Parathyroid adenoma (tissue), 2 donors: ENCODE data around the gene DPF3.

Experiments used
- H2AFZ ChIP-seq: fragments of 300-600 bp; sonication (generic); one replicate; pipeline ENCODE4 v1.7.0; 2017; ENCODE audit warnings: antibody characterized with exemption, mild to moderate bottlenecking
- H3K27ac ChIP-seq: fragments of 300-600 bp; sonication (generic); one replicate; pipeline ENCODE4 v1.7.0; 2017
- H3K27me3 ChIP-seq: fragments of 300-600 bp; sonication (generic); one replicate; pipeline ENCODE4 v1.7.0; 2017; ENCODE audit warnings: low read length; ENCODE audit not compliant: control insufficient read depth, insufficient read depth
- H3K36me3 ChIP-seq: fragments of 300-600 bp; sonication (generic); one replicate; pipeline ENCODE4 v1.7.0; 2017; ENCODE audit warnings: low read length; ENCODE audit not compliant: control insufficient read depth, insufficient read depth
- H3K4me1 ChIP-seq: fragments of 300-600 bp; sonication (generic); one replicate; pipeline ENCODE4 v1.7.0; 2017; ENCODE audit warnings: control low read depth
- H3K4me2 ChIP-seq: fragments of 300-600 bp; sonication (generic); one replicate; pipeline ENCODE4 v1.7.0; 2017; ENCODE audit warnings: low read length
- H3K4me3 ChIP-seq: fragments of 300-600 bp; sonication (generic); one replicate; pipeline ENCODE4 v1.7.0; 2017; ENCODE audit warnings: low read depth, low read length
- H3K79me2 ChIP-seq: fragments of 300-600 bp; sonication (generic); one replicate; pipeline ENCODE4 v1.7.0; 2017; ENCODE audit warnings: control low read depth
- H3K9ac ChIP-seq: fragments of 300-600 bp; sonication (generic); one replicate; pipeline ENCODE4 v1.7.0; 2017; ENCODE audit warnings: mild to moderate bottlenecking
- H3K9me3 ChIP-seq: fragments of 300-600 bp; sonication (generic); one replicate; pipeline ENCODE4 v1.7.0; 2017; ENCODE audit warnings: low read length; ENCODE audit not compliant: control insufficient read depth
- TF ChIP-seq, protein P1 (sequence below): fragments of 300-600 bp; sonication (generic); IDR thresholded peaks from one replicate; pipeline ENCODE4 v1.7.0; 2017; ENCODE audit warnings: antibody characterized with exemption, mild to moderate bottlenecking
- donor health status: primary hyperparathyroidism.

Gene DPF3

DNA sequence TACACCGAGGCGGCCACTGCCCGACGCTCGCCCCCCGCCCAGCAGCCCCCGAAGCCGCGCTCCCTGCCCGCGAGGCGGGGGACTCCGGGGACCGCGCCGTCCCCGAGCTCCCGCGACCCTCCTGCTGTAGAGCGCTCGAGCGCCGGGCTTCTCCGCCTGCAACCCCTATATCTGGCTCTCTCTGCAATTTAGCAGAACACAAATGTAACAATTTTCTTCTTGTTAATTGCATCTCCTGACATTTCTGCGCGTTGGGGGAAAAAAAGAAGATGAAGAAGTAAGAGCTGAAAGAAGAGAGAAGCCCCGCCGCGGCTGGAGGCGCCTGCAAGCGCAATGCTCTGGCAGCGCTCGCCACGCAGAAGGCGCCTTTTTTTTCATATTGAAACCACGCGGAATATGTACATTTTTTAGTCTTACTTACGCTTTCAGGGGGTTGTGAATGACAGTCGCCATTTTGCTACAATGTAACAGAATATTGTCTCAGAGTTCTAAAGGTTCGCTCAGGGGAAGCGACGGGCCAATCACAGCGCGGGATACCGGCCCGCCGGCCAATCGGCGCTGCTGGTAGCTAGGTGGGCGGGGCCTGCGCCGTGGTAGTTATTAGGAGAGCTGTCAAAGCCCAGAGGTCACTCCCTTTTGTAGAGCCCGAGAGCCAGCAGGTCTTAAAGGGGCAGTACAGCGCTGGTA is at the start of gene DPF3:
DPF3 (minus strand) TSS at position 466 of the 687 bp plus-strand sequence; CDS start at position 453, 13 bp downstream.
- TF ChIP-seq, protein P1, sequence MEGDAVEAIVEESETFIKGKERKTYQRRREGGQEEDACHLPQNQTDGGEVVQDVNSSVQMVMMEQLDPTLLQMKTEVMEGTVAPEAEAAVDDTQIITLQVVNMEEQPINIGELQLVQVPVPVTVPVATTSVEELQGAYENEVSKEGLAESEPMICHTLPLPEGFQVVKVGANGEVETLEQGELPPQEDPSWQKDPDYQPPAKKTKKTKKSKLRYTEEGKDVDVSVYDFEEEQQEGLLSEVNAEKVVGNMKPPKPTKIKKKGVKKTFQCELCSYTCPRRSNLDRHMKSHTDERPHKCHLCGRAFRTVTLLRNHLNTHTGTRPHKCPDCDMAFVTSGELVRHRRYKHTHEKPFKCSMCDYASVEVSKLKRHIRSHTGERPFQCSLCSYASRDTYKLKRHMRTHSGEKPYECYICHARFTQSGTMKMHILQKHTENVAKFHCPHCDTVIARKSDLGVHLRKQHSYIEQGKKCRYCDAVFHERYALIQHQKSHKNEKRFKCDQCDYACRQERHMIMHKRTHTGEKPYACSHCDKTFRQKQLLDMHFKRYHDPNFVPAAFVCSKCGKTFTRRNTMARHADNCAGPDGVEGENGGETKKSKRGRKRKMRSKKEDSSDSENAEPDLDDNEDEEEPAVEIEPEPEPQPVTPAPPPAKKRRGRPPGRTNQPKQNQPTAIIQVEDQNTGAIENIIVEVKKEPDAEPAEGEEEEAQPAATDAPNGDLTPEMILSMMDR, result no peak
- no peaks in the 10 kb centered on the region for H3K36me3 ChIP-seq
- H3K4me2 ChIP-seq, result peak within 1 kb of the TSS; percentile 81
- peaks cover 4% of the 10 kb centered on the region for H3K4me1 ChIP-seq
- H3K9me3 ChIP-seq, result no peaks in the 10 kb centered on the region
- H3K4me3 ChIP-seq, result peak within 1 kb of the TSS; percentile 84
- peak within 1 kb of the TSS; percentile 80 for H2AFZ ChIP-seq
- H3K27me3 ChIP-seq, result no peaks in the 10 kb centered on the region
- no peak within 1 kb of the TSS for H3K9ac ChIP-seq
- H3K27ac ChIP-seq, result no peak within 1 kb of the TSS
- H3K79me2 ChIP-seq, result no peaks in the 10 kb centered on the region

GRCh38 chr14:72942934-72943333 is 49.0 kb upstream of the DPF3 start:
- Histone ChIP-seq H3K79me2 (no peaks in the 10 kb centered on the region), H3K4me3 (no peak overlapping the region), H3K9ac (no peak overlapping the region), H3K4me2 (no peak overlapping the region), H3K9me3 (no peaks in the 10 kb centered on the region), H3K36me3 (no peaks in the 10 kb centered on the region), H3K27ac (no peak overlapping the region), H3K27me3 (no peaks in the 10 kb centered on the region), H2AFZ (no peak overlapping the region), H3K4me1 (no peaks in the 10 kb centered on the region)
- TF ChIP-seq, protein P1, result no peak

DNA sequence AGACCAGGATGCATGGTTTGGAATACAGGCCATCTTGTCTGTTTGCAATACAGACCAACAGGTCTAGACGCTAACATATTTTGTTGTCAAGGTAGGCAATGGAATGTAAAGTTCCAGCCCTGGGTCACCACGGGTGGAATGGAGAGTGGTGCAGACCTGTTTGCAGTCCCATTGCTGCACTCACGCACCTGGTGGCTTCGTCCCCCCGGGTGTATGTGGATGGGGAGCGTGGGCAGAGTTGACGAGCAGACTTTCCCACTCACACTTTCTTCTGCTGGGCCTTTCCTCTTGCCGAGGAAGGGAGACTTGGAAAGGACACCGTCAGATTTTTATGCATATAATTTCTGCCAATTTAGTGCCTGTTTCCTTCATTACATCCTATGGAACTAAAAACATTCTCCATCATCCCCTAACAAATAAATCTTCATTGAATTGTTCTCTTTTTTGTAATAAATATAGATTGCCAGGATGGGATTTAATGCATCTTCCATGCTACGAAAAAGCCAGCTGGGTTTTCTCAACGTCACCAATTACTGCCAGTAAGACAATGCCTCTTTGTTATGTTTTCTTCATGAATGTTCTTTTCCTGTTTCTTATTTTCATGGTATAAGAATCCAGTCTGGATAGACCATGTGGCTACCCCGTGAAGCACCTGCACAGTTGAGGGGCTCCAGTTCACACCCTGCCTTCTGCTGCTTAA is 47.5 kb upstream of the DPF3 start:
- Histone ChIP-seq H3K36me3 (no peaks in the 10 kb centered on the region), H3K27ac (no peak overlapping the region), H3K4me2 (no peak overlapping the region), H3K4me3 (no peak overlapping the region), H2AFZ (no peak overlapping the region), H3K9me3 (no peaks in the 10 kb centered on the region), H3K9ac (no peak overlapping the region), H3K27me3 (no peaks in the 10 kb centered on the region), H3K4me1 (no peaks in the 10 kb centered on the region), H3K79me2 (no peaks in the 10 kb centered on the region)
- TF ChIP-seq, protein P1, result no peak

- Histone ChIP-seq H3K9ac (no peak overlapping the region), H3K4me2 (no peak overlapping the region), H3K27me3 (no peaks in the 10 kb centered on the region), H3K9me3 (no peaks in the 10 kb centered on the region), H3K4me3 (no peak overlapping the region), H2AFZ (no peak overlapping the region), H3K27ac (no peak overlapping the region), H3K36me3 (no peaks in the 10 kb centered on the region), H3K4me1 (no peaks in the 10 kb centered on the region), H3K79me2 (peaks cover 5% of the 10 kb centered on the region)
- TF ChIP-seq, protein P1, result no peak
Measured at GRCh38 chr14:72939630-72940029, 45.7 kb upstream of the DPF3 start.
